ENCODE measurements around the gene EMID1.

DNA sequence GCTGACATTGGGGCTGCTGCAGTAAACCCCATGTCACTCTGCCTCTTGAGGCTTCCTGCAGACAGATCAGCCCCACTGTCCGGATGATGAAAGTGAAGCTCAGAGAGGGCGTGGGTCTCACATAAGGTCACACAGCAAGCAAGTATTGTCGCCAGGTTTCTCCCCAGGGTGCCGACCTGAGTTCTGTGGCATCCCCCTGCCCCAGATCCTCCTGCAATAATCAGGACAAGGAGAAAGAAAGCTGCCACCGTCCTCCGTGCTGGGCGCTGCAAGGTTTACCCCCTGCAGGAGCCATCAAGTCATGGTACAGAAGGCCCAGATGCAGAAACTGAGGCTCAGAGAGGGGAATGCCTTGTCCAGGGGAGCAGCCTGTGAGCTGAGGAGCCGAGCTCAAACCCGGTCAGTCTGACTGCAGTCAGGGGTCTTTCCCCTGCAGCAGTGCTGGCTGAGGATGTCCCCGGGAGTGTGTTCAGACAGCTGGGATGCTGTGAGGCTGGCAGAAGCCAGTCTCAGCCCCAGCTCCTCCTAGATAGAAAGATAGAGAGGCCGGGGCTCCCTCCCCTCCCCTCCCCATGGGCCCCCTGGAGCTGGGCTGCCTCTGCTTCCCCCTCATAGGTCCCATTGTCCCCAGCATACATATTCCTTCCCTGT lies 13.2 kb downstream of the EMID1 start:
- TF ChIP-seq GATA3 (IDR thresholded peaks at IDR 0.05; ENCODE audit: low read depth, low read length) (no peak), GATA2 (IDR thresholded peaks at IDR 0.05; ENCODE audit: low read depth, low read length) (no peak)

All from SH-SY5Y (cell line).